Measurements from ENCODE around the gene RAB3C.

The RAB3C gene

DNA sequence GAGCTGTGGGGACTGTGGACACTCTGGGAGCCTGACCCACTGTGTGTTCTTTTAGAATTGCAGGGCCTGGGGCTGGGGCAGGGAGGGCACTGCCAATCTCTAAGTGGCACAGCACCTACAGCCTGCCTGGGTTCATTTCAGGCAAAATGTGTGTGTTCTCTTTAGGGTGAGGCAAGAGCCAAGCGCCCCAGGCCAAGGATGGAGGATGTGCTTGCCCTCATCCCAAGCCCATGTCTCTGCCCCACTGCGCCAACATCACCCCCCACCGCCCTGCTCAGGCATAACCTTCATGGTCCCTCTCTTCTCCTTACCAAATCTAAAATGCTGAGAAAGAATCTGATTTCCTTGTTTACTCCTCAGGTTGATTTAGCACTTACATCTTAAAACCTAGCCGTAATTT, 304.4 kb downstream of the RAB3C start:
- DNase-seq: no peak

DNA sequence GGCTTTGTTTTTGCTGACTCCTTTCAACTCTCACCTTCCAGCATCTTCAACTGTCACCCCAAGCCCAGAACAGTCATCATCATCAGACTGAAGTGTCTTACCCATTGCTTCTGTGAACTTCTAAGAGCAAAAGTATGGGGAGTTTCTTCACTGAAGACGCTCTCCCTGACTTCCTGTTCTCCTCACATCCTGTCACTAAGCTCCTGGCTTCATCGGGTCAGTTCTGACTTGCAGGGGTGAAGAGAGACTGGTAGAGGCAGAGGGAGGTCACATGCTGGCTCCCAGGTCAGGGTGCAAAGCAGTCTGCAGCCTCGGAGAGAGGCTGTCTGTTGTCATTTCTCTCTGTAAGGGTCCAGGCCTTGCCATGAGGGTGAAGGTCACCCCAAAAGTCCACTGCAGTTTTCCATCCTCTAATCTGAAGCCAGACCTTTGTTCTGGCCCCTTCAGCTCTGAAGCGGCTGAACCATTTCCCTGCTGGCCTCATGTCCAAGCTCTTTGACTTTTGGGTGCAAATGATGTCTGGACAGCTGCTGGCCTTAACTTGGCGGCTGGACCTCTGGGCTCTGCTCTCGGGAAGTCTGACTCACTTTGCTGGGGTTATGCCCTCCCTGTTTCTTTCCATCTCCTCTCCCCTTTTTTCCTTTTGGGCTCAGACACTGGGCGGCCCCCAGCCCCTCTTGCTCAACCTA, 305.0 kb downstream of the RAB3C start:
- DNase-seq: peak; percentile 20

DNA sequence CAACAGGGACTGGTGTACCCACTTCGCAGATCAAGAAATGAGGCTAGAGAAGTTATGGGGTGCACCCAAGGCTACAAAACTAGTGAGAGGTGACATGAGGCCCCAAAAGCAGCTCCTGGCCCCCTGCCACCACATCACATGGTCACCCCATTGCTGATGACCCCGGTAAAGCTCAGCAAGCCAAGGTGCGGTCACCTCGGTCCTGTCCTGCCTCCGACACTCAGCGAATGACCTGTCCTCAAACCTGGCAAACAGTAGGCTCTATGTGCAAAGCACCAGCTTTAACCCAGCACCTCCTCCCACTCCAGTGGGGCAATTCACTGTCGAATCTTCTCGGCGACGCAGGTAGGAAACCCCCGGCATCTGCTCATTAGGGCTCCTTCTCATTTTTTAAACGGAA, 307.4 kb downstream of the RAB3C start:
- no peak for DNase-seq

DNA sequence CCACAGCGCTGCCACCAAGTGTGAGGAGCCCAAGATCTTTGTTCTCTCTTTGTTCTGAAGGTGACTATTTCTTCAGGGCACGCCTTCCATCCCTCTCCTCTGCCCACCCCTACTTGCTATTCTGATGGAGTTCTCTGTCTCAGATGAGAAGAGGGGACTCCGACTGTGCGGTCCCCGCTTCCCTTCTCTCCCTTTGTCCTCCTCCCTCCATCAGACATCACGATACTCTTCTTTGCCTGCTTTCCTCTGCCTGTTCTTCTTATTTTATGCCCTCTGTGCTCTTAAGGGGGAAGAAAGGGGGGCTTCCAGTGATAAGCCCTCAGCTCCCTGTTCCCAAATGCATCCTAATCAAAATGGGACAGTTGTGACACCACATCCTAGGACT, 307.8 kb downstream of the RAB3C start:
- DNase-seq: no peak

DNA sequence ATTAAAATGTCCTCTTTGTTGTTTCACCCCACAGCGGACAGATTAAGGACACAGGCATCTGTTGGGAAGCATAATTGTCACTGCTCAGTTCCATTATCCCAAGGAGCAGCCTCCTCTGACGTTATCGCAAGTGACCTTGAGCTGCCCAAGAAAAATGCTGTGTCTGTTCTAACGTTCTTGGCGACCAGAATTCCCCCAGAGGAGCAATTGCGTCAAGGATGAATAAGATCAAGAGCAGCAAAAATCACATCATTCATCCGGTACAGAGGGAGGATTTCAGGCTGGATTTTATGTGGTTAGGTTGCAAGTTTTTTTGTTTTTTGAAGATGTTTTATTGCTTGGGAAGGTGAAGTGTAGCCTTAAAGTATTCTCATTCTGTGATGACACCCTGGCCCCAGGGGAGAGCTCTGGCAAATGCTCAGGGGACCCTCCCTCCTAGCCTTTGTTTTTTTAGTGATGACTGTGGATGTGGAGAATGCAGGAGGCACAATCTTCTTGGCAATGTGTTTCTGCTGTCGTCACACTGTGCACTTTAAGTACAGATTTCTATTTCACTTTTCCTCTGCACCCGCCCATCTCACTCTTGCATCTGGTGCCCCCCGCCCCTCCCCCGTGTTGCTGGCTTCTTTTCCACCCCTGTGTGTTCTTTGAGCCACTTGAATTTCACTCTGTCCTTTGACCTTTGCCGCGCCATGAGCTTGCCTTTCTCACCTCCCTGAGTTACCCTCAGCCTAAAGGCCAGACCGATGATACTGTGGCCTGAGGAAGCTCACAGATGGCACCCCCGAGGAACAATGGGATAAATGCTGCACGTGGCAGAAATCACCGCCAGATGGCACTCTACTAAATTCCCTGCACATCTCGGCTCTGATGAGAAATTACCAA, 308.5 kb downstream of the RAB3C start:
- DNase-seq: peak; percentile 97

DNA sequence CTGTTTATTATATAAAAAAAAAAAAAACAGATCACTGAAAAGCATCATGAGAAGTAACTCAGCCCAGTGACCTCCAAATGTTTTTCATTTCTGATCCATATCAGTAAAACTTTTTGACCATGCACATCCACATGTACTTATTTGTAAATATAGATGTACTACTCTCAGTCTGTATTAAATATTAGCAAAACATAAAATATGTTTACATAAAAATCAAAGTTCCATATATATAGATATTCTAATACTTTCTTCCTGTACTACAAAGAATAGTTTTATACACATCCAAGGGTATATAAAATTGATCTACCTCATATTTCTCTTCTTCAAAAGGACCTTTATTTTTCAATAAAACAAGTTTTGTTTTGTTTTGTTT, 309.1 kb downstream of the RAB3C start:
- no peak for DNase-seq

DNA sequence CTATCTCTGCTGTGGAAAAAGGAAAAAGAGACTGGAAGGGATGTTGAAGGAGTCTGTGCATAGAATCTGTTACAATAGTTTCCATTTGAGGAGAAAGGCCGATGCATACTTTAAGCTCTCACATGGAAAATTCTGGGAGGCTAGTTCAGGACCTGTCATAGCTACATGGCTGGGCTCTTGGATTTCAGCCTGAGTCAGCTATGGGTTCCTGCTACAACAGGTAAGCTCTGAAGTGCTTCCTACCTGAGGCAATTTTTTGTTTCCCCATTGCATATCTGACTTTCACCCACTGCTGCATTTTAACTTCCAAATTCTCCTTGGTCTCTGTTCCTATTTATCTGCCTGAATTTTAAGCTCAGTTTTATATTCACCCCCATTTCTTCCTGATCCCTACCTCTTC, 310.7 kb downstream of the RAB3C start:
- DNase-seq: no peak

DNA sequence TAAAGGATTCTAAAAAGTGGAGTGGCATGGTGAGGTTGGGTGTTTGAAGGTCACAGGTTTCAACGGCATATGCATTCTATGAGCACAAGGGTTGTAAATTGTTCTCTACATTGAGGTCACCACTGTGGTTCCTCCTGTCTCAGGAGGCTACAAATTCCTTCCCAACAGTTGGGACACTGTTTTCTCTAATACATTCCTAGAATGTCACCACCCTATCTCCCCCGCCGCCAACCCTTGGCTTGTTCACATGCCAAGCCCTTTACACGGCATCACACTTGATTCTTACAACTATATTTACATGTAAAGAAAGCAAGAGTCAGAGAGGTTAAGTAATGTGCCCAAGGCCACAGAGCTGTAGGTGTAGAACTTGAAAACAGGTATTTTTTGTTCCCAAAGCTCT, 315.1 kb downstream of the RAB3C start:
- peak; percentile 54 for DNase-seq

DNA sequence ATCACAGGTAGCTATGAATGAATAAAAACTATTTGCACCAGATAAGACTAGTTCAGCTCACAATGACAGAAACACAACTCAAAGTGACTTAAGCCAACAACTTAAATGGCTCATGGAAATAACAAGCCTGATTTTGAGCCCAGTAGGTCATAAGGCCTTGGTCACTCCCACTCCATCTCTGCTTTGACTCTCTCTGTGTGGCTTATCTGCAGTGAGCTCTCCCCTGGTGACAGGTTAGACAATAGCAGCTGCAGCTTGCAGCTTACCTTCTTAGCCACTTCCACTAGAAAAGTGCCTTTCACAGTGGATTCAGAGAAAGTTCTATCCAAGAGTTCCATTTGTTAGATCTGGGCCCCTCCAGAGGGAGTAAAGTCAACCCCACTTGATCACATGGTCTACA, 315.7 kb downstream of the RAB3C start:
- no peak for DNase-seq

DNA sequence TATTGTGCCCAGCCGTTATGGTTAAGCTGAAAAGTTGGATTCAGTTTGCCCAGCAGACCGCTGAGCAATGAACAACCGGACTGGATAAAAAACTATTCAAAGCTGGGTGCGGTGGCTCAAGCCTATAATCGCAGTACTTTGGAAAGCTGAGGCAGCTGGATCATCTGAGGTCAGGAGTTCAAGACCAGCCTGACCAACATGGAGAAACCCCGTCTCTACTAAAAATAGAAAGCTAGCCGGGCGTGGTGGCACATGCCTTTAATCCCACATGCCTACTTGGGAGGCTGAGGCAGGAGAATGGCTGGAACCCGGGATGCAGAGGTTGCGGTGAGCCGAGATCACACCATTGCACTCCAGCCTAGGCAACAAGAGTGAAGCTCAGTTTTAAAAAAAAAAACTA, 318.4 kb downstream of the RAB3C start:
- no peak for DNase-seq

DNA sequence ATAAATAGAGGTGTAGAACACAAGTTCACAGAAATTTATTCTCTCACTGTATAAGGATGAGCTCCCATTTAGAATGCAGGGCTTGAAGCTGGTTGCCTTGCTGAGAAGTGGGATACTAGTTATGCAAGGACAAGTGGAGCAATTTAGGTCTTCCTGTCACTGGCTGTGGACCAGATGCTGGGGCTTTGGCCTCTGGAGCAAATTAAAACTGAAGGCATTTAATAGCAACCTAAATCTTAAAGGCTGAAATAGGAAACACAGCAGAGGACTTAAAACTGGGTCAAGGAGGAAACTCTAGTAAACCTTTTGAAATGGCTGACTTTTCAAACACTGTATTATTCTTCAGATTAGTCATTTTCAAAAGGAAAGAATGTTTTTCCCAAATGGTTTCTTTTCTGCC, 319.4 kb downstream of the RAB3C start:
- DNase-seq: no peak

DNA sequence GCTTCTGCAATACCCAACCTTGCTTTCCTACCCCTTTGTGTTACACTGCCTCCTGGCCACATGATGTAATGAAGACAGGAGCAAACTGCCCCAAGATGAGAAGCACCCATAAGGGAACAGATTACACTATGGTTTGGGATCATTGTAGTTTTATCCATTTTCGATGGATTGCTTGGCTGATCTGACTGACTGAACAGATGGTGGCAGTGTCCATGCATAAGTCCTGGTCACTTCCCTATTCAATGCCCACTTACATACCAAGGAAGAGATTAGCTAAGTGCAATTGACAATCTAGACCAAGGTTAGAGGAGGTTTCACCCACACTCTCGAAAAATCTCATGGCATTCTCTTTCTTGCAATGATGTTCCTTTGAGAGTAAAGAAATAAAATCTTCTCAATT, 319.9 kb downstream of the RAB3C start:
- DNase-seq: no peak

DNA sequence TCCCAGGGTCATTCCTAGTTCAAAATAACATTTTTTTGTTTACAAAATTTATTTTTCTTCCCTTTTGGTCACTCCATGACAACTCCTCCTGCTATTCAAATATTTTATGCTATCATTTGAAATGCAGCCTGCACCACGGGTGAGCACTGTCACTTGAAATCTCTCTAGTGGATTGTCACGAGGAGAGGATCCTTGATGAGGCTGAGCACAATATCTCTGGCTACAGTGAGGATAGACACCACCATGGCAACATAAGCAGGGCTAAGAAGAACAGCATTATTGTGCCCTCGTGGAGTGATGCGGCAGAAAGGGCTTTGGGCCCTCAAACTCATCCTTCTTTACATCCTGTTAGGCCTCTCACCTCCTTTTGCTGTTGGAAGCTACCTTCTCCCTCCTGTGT, 321.9 kb downstream of the RAB3C start:
- DNase-seq: peak; percentile 23

DNA sequence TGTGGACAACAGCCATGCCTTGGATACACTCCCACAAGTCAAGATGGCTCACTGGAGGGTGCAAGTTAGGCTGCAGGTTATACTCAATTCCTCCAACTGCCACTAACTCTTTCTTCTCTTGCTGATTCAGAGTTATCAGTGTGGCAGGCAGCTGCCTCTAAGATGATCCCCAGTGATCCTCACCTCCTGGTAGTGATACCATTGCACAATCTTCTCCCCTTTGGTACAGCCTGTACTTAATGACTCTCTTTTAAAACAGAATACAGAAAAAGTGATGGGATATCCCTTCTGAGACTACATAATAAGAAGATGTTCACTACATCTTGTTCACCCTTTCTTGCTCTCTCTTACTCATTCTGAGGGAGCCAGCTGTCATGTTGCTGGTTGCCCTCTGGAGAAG, 323.1 kb downstream of the RAB3C start:
- DNase-seq: no peak

Data from fibroblast of skin of back (primary cell).